Femur (tissue), 1 donor: ENCODE data around the gene RSU1.
"Not testable (repeated sequence)": the region's sequence is repeated elsewhere in the genome, so short reads cannot be mapped to it uniquely, and the experiment has no call there.

Source experiments
- DNase-seq: peaks from one replicate; pipeline ENCODE4 v3.0.0-alpha.2; 2017

The RSU1 gene

GRCh38 chr10:16817125-16818019 is at the start of gene RSU1:
TSS of gene RSU1 (minus strand) at chr10:16817424. CDS start at chr10:16817081, 343 bp downstream.
- peak; percentile 100 for DNase-seq

GRCh38 chr10:16866541-16867275 is 49.5 kb upstream of the RSU1 start:
- DNase-seq = no peak

DNA sequence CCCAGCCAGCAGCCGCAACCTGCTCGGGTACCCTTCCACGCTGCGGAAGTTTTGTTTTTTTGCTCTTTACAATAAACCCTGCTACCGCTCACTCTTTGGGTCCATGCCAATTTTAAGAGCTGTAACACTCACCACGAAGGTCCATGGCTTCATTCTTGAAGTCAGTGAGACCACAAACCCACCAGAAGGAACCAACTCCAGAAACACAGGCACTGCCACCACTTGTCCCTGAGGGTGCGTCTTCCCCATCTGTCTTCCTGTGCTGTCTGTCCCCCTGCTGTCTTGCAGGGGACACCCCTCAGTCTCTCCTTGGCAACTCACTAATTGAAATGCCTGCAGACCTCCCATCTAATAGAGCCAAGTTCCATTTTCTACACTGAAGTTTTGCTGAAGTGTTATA is 48.5 kb upstream of the RSU1 start:
- DNase-seq = no peak

- no peak for DNase-seq
These were observed 46.5 kb upstream of the RSU1 start for GRCh38 chr10:16863766-16864165.

DNA sequence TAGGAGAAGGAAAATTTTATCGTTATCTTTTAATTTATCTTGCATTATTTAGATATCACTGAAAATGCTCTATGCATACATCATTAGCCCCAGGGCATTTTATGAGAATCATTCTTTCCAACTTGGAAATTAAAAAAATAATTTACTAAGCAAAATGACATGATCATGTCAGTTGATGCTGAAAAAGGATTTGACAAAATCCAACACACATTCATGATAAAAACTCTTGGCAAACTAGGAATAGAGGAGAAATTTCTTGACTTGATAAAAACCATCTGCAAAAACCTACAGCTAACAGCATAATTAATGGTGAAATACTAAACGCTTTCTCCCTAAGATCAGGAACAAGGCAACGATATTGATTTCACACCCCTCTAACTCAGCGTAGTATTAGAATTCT is 40.2 kb upstream of the RSU1 start:
- no peak for DNase-seq

DNA sequence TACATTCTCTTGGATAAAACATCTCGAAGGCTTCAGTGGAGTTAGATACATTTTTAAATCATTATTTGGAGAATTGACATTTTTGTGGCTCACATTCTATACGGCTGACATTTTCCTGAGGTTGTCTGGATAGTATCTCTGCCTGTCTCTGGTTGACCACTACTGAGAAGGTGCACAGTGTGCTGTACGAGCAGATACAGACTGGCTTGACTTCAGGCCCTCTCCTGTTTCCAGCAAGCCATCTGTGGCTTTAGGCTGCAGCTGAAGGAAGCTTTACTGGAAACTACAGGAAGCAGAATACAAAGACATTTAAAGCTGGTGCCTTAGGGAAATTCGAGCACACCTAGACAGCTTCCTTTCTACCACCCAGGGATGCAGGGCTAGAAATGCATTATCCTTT is 39.3 kb upstream of the RSU1 start:
- peak; percentile 48 for DNase-seq

GRCh38 chr10:16856092-16856491 is 38.9 kb upstream of the RSU1 start:
- no peak for DNase-seq

DNA sequence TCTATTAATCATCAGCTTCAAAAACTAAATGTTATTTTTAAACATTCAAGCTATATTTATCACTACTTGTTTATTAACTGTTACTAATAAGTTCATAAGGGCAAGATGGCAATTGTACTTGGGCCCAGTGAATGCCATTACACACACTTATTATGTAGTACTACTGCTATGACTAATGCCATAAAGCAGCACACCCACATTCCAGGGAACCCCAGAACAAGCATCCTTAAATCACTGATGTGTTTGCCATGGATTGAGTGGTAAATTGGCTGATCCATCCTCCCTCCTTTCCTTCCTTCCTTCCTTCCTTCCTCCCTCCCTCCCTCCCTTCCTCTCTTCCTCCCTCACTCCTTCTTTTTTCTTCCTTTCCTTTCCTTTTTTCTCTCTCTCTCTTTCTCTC is 37.4 kb upstream of the RSU1 start:
- no peak for DNase-seq

GRCh38 chr10:16853809-16854208 is 36.6 kb upstream of the RSU1 start:
- DNase-seq = no peak

DNA sequence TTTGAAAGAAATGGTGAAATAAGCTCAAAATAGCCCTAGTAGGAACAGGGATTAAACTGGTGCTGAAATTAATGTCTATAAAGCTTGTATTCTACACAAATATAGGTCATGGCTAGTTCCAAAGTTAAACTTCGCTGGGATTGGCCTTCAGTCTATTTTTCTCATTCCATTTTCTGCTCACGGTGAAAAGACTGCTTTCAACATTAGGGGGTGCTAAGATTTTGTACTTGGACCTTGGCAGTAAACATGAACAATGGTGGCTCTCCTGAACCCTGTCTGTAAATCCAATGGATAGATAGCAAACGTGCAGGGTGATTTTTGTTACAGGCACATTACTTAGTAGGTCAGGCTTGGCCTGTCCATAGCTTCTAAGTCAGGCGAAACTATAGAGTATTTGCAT is 36.0 kb upstream of the RSU1 start:
- DNase-seq = no peak

- DNase-seq = no peak
These were observed 35.4 kb upstream of the RSU1 start for GRCh38 chr10:16852624-16853023.

DNA sequence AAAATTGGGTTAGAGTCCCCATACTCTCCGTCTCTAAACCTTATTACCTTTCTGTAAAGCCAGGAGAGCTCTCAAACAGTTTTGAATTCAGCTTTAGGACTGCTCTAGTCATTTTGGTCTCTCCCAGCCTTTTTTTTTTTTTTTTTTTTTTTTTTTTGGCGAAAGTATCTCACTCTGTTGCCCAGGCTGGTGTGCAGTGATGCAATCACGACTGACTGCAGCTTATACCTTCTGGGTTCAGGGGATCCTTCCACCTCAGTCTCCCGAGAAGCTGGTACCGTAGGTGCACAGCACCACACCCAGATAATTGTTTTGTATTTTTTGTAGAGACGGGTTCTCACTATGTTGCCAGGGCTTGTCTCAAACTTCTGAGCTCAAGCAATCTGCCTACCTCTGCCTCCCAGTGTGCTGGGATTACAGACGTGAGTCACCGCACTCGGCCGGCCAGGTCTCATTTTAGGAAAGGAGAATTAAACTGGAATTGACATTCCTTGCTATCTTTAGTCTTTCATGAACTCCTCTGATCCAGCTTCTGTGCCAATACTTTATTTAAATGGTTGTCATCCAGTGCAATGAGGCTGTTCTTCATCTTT is 31.4 kb upstream of the RSU1 start:
- DNase-seq = no peak

DNA sequence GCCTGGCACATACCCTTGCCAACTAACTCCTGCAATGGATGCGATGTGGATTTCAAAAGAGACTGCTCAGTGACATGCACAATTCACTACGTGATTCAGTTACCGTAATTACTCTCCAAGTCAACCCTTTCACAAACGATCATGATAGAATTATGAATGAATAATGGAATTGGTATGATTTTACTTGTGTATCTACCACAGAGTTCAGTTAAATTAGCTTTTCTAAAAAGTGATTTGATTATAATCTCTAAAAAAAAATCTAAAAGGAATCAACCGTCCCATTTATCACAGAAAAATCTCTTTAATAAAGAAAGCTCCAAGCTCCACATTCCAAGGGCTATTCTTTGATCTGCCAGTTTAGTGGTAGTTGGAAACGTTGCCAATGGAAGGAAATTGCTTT is 30.4 kb upstream of the RSU1 start:
- DNase-seq = no peak

DNA sequence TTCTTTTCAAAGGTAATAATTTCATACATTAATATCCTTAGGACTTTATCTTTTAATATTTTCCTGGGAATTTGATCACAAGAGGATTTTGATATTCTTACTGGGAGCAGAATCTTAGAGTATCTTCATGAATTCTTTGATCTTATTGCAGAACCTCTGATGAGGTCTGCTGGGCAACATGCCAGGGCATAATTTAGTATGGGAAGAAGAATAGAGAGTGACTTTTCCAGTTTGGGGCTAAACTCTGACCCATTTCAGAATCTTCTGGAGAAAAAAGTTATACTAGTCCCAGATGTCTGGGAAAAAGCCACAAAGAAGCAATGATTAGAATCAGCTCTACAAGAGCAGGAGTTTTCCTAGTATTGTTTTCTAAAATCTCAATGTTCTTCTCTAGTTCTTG is 28.0 kb upstream of the RSU1 start:
- DNase-seq = no peak

DNA sequence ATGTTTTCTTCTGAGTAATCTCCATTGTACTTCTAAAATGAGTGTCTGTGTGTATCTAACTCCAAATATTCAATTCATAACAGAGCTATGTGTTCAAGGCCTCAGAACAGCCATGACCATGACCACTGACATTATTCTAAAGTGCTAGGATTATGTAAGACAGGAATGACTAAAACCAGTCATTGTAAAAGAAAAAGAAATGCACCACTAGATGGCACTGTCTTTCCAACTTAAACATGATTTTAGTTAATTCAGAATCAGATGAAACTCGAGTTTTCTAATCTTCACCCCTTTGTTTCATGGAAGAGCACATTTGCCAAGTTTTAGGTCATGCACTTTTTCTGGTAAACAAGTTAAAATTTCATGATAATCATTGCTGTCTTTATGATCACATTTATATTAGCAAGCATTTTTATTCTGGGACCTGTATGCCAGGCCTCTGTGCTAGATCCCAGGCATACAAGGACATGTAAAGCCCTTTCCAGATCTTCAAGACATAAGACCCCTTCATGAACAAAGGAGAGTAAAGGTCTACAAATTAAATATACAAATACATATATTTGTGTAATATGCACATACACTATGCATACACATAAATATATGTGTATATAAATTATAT is 26.1 kb upstream of the RSU1 start:
- DNase-seq = no peak

GRCh38 chr10:16835228-16835627 is 18.0 kb upstream of the RSU1 start:
- no peak for DNase-seq

DNA sequence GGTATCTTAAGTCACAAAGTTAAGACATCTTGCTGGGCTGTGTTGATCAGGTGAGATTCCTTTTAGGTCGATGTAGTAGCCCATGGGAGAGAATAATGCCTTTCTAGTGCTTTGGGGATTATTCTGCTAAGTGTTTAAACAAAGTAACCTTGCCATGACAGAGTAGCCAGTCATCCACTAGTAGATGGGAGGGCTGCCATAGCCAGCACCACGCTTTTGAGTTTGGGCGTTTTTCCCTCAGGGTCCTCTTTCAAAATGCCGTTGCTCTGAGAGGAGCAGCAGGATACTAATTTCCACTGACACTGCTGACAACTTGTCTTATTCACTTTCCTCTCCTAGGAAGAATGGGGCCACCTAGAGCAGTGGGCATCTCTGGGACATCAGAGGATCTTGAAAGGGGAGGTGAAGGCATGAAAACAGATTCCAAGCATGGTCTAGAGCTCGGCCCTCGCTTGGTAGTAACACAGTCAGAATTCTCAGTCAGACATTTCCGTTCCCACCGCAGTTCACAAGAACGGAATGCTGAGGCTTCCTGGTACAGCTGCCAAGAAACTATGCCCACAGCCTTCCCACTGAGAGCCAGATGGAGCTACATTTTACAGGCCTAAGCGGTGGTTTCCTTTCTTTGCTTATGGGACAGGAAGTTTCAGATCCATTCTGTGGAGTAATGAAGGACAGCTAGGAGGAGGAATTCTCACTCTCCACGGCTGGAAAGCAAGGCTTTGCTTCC is 15.3 kb upstream of the RSU1 start:
- peak; percentile 86 for DNase-seq

GRCh38 chr10:16828701-16829175 is 11.5 kb upstream of the RSU1 start:
- peak; percentile 36 for DNase-seq

- peak; percentile 71 for DNase-seq
These were observed 10.9 kb upstream of the RSU1 start for GRCh38 chr10:16828114-16828568.

- DNase-seq = not testable (repeated sequence)
These were observed 10.2 kb upstream of the RSU1 start for GRCh38 chr10:16827474-16827873.

- DNase-seq = no peak
These were observed 5.6 kb upstream of the RSU1 start for GRCh38 chr10:16822726-16823360.

DNA sequence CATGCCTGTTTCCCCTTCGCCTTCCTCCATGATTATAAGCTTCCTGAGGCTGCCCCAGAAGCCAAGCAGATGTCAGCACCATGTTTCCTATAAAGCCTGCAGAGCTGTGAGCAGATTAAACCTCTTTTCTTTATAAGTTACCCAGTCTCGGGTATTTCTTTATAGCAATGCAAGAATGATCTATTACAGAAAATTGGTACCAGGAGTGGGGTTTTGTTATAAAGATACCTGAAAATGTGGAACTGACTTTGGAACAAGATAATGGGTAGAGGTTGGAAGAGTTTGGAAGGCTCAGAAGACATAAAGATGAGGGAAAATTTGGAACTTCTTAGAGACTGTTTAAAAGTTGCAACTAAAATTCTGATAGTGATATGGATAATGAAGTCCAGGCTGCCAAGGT is 4.8 kb upstream of the RSU1 start:
- DNase-seq = no peak
